ENCODE results near the gene GARIN5B. TPM values are rescaled to one million over a fixed set of nuclear protein-coding genes. Genes with fewer than 3 reads are reported as not detected.
A peak's percentile ranks its signal among the peaks of the same experiment; 100 is the strongest.

The GARIN5B gene
- total RNA-seq, 4 donors from 2014 or later: not detected

DNA sequence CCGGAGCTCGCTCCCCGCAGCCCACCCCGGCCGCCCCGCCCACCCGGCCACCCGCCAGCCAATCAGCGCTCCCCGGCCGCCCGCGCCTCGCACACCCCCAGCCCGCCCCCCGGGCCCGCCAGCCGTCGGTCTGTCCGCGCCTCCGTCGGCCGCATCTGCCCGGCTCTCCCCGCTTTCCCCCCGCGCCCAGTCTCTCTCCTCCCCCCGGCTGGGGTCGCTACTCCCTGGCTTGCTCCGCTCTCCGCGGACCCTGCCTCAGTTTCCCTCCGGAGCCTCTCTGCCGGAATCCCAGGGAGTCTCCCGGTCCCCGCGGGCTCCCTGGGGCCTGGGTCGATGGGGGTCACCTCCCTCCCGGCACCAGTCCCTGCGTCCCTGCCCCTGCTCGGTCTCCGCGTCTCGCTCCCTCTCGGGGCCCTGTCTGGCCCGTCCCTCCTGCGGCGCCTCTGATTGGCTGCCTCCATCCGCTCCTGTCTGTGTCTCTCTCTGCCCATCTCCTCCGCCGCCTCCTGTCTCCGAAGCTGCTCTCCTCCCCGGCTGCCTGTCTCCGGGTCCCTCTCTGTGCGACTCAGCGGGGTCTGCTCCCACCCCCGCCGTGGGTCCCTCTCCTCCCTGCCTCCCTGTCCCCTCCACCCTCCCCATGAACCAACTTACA, 6.7 kb upstream of the GARIN5B start:
- intact Hi-C loops (cut with DNase I): loop anchor here (10.0 kb wide), 1 partner anchor 65 kb away; no protein-coding TSS in a partner anchor
- Histone ChIP-seq H3K4me3 (peak overlapping the region in 3 of 4 donors; percentile 12 to 58 (median 39)), H3K4me1 (peaks cover 17 to 38% (median 20%) of the 10 kb centered on the region in 3 donors), H3K9me3 (no peaks in the 10 kb centered on the region), H3K36me3 (no peaks in the 10 kb centered on the region), H3K27ac (no peak overlapping the region), H3K27me3 (peaks cover 17 to 98% (median 40%) of the 10 kb centered on the region in 4 donors)
- DNase-seq: no peak
- TF ChIP-seq POLR2A (IDR thresholded peaks at IDR 0.05): no peak
- TF ChIP-seq CTCF (IDR thresholded peaks at IDR 0.05): no peak
- WGBS, 2 donors: 2 to 3% methylated on average over 20 to 23 of the region's 59 CpGs

- peaks cover 14 to 31% (median 20%) of the 10 kb centered on the region in 3 donors for H3K4me1 ChIP-seq
- intact Hi-C loops (cut with DNase I): no loop called here
- H3K9me3 ChIP-seq: no peaks in the 10 kb centered on the region
- H3K4me3 ChIP-seq: peak overlapping the region in 2 of 4 donors; percentile 39 to 58
- TF ChIP-seq POLR2A (IDR thresholded peaks at IDR 0.05) (no peak), CTCF (IDR thresholded peaks at IDR 0.05) (no peak)
- 8 to 13% methylated on average over 2 to 6 of the region's 54 CpGs for WGBS, 2 donors
- DNase-seq: no peak
- H3K27ac ChIP-seq: no peak overlapping the region
- H3K27me3 ChIP-seq: peaks cover 17 to 92% (median 34%) of the 10 kb centered on the region in 4 donors
- H3K36me3 ChIP-seq: no peaks in the 10 kb centered on the region
Observed at GRCh38 chr19:55368701-55369563, 5.9 kb upstream of the GARIN5B start.

DNA sequence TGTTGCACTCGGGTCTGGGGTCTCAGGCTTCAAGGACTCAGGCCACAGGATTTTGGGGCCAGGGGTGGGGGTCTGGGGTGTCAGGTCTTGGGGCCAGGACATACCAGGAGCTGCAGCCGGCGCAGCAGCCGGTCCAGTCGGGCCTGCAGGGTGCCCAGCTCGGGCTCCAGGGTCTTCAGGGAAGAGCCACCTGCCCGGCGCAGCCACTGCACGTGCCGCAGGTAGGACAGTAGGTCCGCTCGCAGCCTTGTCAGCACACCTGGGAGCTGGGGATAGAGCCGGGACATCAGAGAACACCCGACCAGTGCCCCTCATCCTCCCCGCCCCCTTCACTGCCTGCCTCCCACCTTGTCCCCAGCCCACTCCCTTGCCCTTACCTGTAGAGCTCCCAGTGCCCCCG, 5.0 kb upstream of the GARIN5B start:
- no CpG with 5 or more reads among the region's 16 CpGs for WGBS, 2 donors
- H3K4me3 ChIP-seq: no peak overlapping the region
- no peak for DNase-seq
- H3K27me3 ChIP-seq: peaks cover 17 to 91% (median 29%) of the 10 kb centered on the region in 4 donors
- peaks cover 14 to 25% (median 20%) of the 10 kb centered on the region in 3 donors for H3K4me1 ChIP-seq
- no peak overlapping the region for H3K27ac ChIP-seq
- no peaks in the 10 kb centered on the region for H3K9me3 ChIP-seq
- intact Hi-C loops (cut with DNase I): no loop called here
- no peaks in the 10 kb centered on the region for H3K36me3 ChIP-seq
- TF ChIP-seq CTCF (IDR thresholded peaks at IDR 0.05) (no peak), POLR2A (IDR thresholded peaks at IDR 0.05) (no peak)

DNA sequence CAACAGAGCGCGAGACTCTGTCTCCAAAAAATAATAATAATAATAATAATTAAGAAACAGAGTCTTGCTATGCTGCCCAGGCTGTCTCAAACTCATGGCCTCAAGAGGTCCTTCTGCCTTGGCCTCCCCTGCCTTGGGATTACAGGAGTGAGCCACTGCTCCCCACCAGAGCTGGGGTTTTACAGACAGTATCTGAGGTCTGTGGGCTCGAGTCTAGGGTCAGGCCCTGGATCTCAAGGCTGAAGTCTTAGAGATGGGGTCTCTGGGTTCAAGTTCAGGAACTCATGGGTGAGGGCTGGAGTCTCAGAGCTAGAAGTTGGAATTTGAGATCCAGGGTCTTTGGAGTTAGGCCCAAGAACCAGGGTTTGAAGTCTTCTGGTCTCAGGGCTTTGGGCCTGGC, 3.7 kb upstream of the GARIN5B start:
- TF ChIP-seq POLR2A (IDR thresholded peaks at IDR 0.05) (no peak), CTCF (IDR thresholded peaks at IDR 0.05) (no peak)
- intact Hi-C loops (cut with DNase I): no loop called here
- 94 to 97% methylated on average over 3 of the region's 3 CpGs for WGBS, 2 donors
- DNase-seq: no peak
- Histone ChIP-seq H3K36me3 (no peaks in the 10 kb centered on the region), H3K27me3 (peaks cover 17 to 90% (median 20%) of the 10 kb centered on the region in 4 donors), H3K27ac (no peak overlapping the region), H3K9me3 (no peaks in the 10 kb centered on the region), H3K4me3 (no peak overlapping the region), H3K4me1 (peaks cover 14 to 25% (median 20%) of the 10 kb centered on the region in 3 donors)

- Histone ChIP-seq H3K27me3 (peaks cover 17 to 90% (median 20%) of the 10 kb centered on the region in 4 donors), H3K4me1 (peaks cover 14 to 25% (median 20%) of the 10 kb centered on the region in 3 donors), H3K9me3 (no peaks in the 10 kb centered on the region), H3K4me3 (no peak overlapping the region), H3K27ac (no peak overlapping the region), H3K36me3 (no peaks in the 10 kb centered on the region)
- no peak for DNase-seq
- intact Hi-C loops (cut with DNase I): no loop called here
- WGBS, 2 donors: 76 to 78% methylated on average over 10 to 11 of the region's 19 CpGs
- TF ChIP-seq CTCF (IDR thresholded peaks at IDR 0.05) (no peak), POLR2A (IDR thresholded peaks at IDR 0.05) (no peak)
Observed at GRCh38 chr19:55365964-55366363, 2.9 kb upstream of the GARIN5B start.

Measured in esophagus squamous epithelium (tissue), 5 donors.